ENCODE results near the gene IL12RB2. TPM values are rescaled to one million over a fixed set of nuclear protein-coding genes. Genes with fewer than 3 reads are reported as not detected.
A peak's percentile ranks its signal among the peaks of the same experiment; 100 is the strongest.

Gene IL12RB2
- total RNA-seq, 1 donor from 2014 or later, result 0.06 TPM

DNA sequence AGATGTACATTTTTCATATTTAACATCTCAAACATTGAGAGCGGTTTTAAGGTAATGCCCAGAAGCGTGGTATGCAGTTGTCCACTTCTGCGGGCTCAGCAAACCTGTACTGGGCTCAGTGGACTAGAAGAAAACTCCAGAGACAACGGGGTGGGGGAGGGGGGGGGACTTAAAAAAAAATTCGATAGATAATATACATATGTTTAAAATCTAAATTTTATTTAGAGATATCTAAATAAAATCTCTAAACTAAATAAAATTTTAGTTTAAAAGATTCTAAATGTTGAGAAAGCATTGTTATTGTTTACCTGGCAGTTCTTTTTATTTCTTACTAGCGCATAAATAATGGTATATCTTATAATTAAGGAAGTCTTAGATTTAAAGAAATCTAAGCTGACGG lies 1.1 kb upstream of the IL12RB2 start:
- no peaks in the 10 kb centered on the region for H4K20me1 ChIP-seq (ENCODE audit: low read depth)
- no peak overlapping the region for H3K4me3 ChIP-seq
- H3K4me1 ChIP-seq, result peaks cover 6% of the 10 kb centered on the region
- Mint-ChIP-seq H3K27ac (no peak overlapping the region), H3K4me1 (peaks cover 6% of the 10 kb centered on the region), H3K4me3 (peak overlapping the region; percentile 84), H3K36me3 (no peaks in the 10 kb centered on the region), H3K9me3 (no peaks in the 10 kb centered on the region), H3K27me3 (ENCODE audit: insufficient read depth, low read depth) (peaks cover 11% of the 10 kb centered on the region)
- H3K27me3 ChIP-seq, result peaks cover 58% of the 10 kb centered on the region
- no peak overlapping the region for H3K27ac ChIP-seq
- no peak for DNase-seq (ENCODE audit: low spot score)
- no peak overlapping the region for H3K4me2 ChIP-seq
- H3K9ac ChIP-seq, result no peak overlapping the region
- no peaks in the 10 kb centered on the region for H3K36me3 ChIP-seq
- H2AFZ ChIP-seq (replicated peaks), result no peak overlapping the region
- TF ChIP-seq EZH2phosphoT487 (IDR thresholded peaks at IDR 0.05), result no peak
- TF ChIP-seq EZH2 (IDR thresholded peaks at IDR 0.05), result no peak
- TF ChIP-seq, protein P1, sequence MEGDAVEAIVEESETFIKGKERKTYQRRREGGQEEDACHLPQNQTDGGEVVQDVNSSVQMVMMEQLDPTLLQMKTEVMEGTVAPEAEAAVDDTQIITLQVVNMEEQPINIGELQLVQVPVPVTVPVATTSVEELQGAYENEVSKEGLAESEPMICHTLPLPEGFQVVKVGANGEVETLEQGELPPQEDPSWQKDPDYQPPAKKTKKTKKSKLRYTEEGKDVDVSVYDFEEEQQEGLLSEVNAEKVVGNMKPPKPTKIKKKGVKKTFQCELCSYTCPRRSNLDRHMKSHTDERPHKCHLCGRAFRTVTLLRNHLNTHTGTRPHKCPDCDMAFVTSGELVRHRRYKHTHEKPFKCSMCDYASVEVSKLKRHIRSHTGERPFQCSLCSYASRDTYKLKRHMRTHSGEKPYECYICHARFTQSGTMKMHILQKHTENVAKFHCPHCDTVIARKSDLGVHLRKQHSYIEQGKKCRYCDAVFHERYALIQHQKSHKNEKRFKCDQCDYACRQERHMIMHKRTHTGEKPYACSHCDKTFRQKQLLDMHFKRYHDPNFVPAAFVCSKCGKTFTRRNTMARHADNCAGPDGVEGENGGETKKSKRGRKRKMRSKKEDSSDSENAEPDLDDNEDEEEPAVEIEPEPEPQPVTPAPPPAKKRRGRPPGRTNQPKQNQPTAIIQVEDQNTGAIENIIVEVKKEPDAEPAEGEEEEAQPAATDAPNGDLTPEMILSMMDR (IDR thresholded peaks at IDR 0.05), result no peak
- no peaks in the 10 kb centered on the region for H3K9me3 ChIP-seq (ENCODE audit: low read depth)
- no peaks in the 10 kb centered on the region for H3F3A ChIP-seq (ENCODE audit: low read depth)
- H3K79me2 ChIP-seq (ENCODE audit: low read depth), result no peaks in the 10 kb centered on the region

DNA sequence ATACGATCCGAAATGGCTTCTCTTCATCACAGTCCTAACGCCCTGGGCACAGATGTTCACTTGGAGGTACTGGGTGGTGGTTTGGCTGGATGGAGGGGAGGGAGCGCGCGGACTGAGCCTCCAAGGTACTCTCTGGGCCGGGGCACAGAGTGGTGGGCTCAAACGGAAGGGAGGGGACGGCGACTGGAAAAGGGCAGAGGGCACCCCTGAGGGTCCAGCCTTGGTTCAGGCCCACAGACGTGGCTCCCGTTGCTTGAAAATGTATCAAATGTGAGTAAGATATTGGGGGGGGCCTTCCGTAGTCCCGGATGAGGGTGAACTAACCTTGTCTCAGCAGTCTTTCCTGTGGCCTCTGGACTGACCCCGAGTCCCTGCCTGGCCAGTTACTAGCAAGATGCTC lies 463 bp downstream of the IL12RB2 start:
- peak overlapping the region; percentile 97 for H3K4me2 ChIP-seq
- TF ChIP-seq EZH2phosphoT487 (IDR thresholded peaks at IDR 0.05) (no peak), EZH2 (IDR thresholded peaks at IDR 0.05) (no peak)
- TF ChIP-seq, protein P1 (IDR thresholded peaks at IDR 0.05), result no peak
- H3K36me3 ChIP-seq, result no peaks in the 10 kb centered on the region
- H3K9ac ChIP-seq, result no peak overlapping the region
- peak overlapping the region; percentile 58 for H3K4me3 ChIP-seq
- Mint-ChIP-seq H3K4me1 (peaks cover 6% of the 10 kb centered on the region), H3K4me3 (peak overlapping the region; percentile 86), H3K9me3 (no peaks in the 10 kb centered on the region), H3K27ac (no peak overlapping the region), H3K36me3 (no peaks in the 10 kb centered on the region), H3K27me3 (ENCODE audit: insufficient read depth, low read depth) (peaks cover 11% of the 10 kb centered on the region)
- H3K27me3 ChIP-seq, result peaks cover 58% of the 10 kb centered on the region
- H4K20me1 ChIP-seq (ENCODE audit: low read depth), result no peaks in the 10 kb centered on the region
- no peak overlapping the region for H3K27ac ChIP-seq
- H3K79me2 ChIP-seq (ENCODE audit: low read depth), result no peaks in the 10 kb centered on the region
- H2AFZ ChIP-seq (replicated peaks), result peak overlapping the region; percentile 98
- DNase-seq (ENCODE audit: low spot score), result no peak
- peaks cover 6% of the 10 kb centered on the region for H3K4me1 ChIP-seq
- H3F3A ChIP-seq (ENCODE audit: low read depth), result no peaks in the 10 kb centered on the region
- H3K9me3 ChIP-seq (ENCODE audit: low read depth), result no peaks in the 10 kb centered on the region

DNA sequence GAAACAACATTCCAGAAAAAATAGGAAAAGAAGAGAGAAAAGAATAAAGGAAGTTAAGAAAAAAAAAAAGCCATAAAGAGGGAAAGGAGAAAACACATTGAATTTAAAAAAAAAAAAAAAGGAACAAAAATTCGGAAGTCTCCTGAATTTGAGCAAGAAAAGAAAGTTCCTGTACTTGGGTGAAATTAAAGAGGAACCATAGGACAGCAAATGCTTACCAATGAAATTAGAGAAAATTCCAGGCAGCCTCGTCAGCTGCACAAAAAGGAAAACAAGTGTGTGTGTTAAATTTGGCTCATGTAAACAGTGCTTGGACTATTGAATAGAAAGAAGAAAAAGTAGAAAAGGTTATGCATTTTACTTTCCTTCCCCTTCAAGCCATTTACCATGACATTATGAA lies 4.9 kb downstream of the IL12RB2 start:
- TF ChIP-seq EZH2 (IDR thresholded peaks at IDR 0.05), result no peak
- TF ChIP-seq EZH2phosphoT487 (IDR thresholded peaks at IDR 0.05), result no peak
- TF ChIP-seq, protein P1 (IDR thresholded peaks at IDR 0.05), result no peak
- Mint-ChIP-seq H3K4me3 (no peak overlapping the region), H3K9me3 (no peaks in the 10 kb centered on the region)

More for the DNA sequence above, 4.9 kb downstream of the IL12RB2 start:
- Mint-ChIP-seq H3K27me3 (ENCODE audit: insufficient read depth, low read depth) (no peaks in the 10 kb centered on the region), H3K4me1 (peaks cover 2% of the 10 kb centered on the region), H3K36me3 (no peaks in the 10 kb centered on the region), H3K27ac (no peak overlapping the region)
- Histone ChIP-seq H3K9me3 (ENCODE audit: low read depth) (no peaks in the 10 kb centered on the region), H3K36me3 (no peaks in the 10 kb centered on the region), H3K27me3 (peaks cover 22% of the 10 kb centered on the region), H3F3A (ENCODE audit: low read depth) (no peaks in the 10 kb centered on the region), H3K4me1 (peaks cover 5% of the 10 kb centered on the region), H2AFZ (replicated peaks) (no peak overlapping the region), H3K4me2 (no peak overlapping the region), H3K4me3 (no peak overlapping the region), H3K9ac (no peak overlapping the region), H4K20me1 (ENCODE audit: low read depth) (no peaks in the 10 kb centered on the region), H3K79me2 (ENCODE audit: low read depth) (no peaks in the 10 kb centered on the region), H3K27ac (no peak overlapping the region)
- DNase-seq (ENCODE audit: low spot score), result no peak

Data from neural progenitor cell (in vitro differentiated cells).